Calu3 (cell line): ENCODE measurements around the gene P2RY6. TPM values are rescaled to one million over a fixed set of nuclear protein-coding genes. Genes with fewer than 3 reads are reported as not detected.

Source experiments
- BruUV-seq: library from RNA; stranded (reverse); fragments of 400-500 nt; replicated peaks from 2 replicates; lab custom pipeline; 2021; lab: Mats Ljungman, UMichigan
- CTCF ChIA-PET: fragments of 300-600 bp; sonication (Branson Sonifier 250); formaldehyde crosslinking; loops from one replicate; lab custom pipeline; 2022; ENCODE audit warnings: antibody characterized with exemption; lab: Charles Lee
- DNase-seq: peaks from one replicate; pipeline ENCODE4 v3.0.0; 2022
- H3K27ac Mint-ChIP-seq: one replicate; pipeline ENCODE4 v1.8.0; 2022; ENCODE audit warnings: mixed read lengths; ENCODE audit not compliant: unreplicated experiment
- H3K27me3 Mint-ChIP-seq: one replicate; pipeline ENCODE4 v1.8.0; 2022; ENCODE audit warnings: mixed read lengths; ENCODE audit not compliant: unreplicated experiment
- H3K36me3 Mint-ChIP-seq: one replicate; pipeline ENCODE4 v1.8.0; 2022; ENCODE audit warnings: mild to moderate bottlenecking, moderate library complexity, mixed read lengths; ENCODE audit not compliant: insufficient read depth, unreplicated experiment
- H3K4me1 Mint-ChIP-seq: one replicate; pipeline ENCODE4 v1.8.0; 2022; ENCODE audit warnings: mild to moderate bottlenecking, low read depth, mixed read lengths; ENCODE audit not compliant: unreplicated experiment
- H3K4me3 Mint-ChIP-seq: one replicate; pipeline ENCODE4 v1.8.0; 2022; ENCODE audit warnings: mild to moderate bottlenecking, low read depth, moderate library complexity, mixed read lengths; ENCODE audit not compliant: unreplicated experiment
- H3K9me3 Mint-ChIP-seq: one replicate; pipeline ENCODE4 v1.8.0; 2022; ENCODE audit warnings: low read depth, mixed read lengths; ENCODE audit not compliant: unreplicated experiment
- intact Hi-C: fragments of 100-400 bp; cut with micrococcal nuclease; formaldehyde crosslinking; loops from one replicate; pipeline ENCODE4 v1.10.0; 2022; ENCODE audit not compliant: unreplicated experiment
- total RNA-seq: library from RNA; stranded (reverse); gene quantifications from 2 replicates; pipeline ENCODE4 v1.2.3, GENCODE V29; 2022
- TF ChIP-seq, protein P1 (sequence below): fragments of 200-600 bp; IDR thresholded peaks from one replicate; pipeline ENCODE4 v1.8.0; 2022; ENCODE audit warnings: antibody characterized with exemption; ENCODE audit not compliant: unreplicated experiment

P2RY6 gene
- total RNA-seq, 1 experiment from 2014 or later: not detected

GRCh38 chr11:73345481-73346160 lies 73.5 kb downstream of the P2RY6 start:
- no peak overlapping the region for H3K27ac Mint-ChIP-seq
- intact Hi-C loops: no loop called here
- TF ChIP-seq, protein P1, sequence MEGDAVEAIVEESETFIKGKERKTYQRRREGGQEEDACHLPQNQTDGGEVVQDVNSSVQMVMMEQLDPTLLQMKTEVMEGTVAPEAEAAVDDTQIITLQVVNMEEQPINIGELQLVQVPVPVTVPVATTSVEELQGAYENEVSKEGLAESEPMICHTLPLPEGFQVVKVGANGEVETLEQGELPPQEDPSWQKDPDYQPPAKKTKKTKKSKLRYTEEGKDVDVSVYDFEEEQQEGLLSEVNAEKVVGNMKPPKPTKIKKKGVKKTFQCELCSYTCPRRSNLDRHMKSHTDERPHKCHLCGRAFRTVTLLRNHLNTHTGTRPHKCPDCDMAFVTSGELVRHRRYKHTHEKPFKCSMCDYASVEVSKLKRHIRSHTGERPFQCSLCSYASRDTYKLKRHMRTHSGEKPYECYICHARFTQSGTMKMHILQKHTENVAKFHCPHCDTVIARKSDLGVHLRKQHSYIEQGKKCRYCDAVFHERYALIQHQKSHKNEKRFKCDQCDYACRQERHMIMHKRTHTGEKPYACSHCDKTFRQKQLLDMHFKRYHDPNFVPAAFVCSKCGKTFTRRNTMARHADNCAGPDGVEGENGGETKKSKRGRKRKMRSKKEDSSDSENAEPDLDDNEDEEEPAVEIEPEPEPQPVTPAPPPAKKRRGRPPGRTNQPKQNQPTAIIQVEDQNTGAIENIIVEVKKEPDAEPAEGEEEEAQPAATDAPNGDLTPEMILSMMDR: no peak
- no peaks in the 10 kb centered on the region for H3K9me3 Mint-ChIP-seq
- no TSS peak for BruUV-seq
- H3K27me3 Mint-ChIP-seq: peaks cover 14% of the 10 kb centered on the region
- CTCF ChIA-PET: no interaction called here
- H3K4me3 Mint-ChIP-seq: no peak overlapping the region
- no peaks in the 10 kb centered on the region for H3K4me1 Mint-ChIP-seq
- H3K36me3 Mint-ChIP-seq: peaks cover 11% of the 10 kb centered on the region
- DNase-seq: no peak

DNA sequence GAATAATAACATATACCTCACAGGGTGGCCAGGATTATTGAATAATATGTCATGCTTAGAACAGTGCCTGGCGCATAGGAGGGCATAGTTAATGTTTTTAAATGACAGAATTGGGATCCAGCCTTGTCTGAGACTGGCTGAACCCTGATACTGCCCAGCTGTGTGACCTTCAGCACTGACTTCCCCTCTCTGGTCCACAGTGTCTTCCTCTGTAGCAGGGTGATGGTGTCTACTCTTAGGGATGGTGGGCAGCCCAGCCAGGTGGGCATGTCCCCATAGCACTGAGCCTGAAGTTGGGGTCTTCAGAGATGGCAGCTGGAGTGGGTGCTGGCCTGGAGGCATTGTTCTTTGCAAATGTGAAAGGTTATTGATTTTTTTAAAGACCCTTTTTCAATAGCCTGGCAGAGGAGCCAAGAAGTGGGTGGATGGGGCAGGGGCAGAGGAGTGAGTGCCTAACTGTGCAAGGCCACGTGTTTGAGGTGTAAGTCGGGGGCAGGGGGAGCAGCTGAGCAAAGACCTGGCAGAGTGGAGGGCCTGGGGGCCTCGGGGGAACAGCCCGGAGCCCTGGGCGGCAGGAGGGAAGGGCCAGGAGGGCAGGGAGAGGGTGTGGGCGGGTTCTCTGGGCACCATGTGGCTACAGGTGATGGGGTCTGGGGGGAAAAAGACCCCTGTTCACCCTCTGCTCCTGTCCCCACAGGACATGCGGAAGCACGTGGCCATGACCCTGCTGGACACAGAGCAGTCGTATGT lies 74.2 kb downstream of the P2RY6 start:
- BruUV-seq: no TSS peak
- DNase-seq: no peak
- Mint-ChIP-seq H3K4me3 (no peak overlapping the region), H3K36me3 (peaks cover 11% of the 10 kb centered on the region), H3K27me3 (peaks cover 9% of the 10 kb centered on the region), H3K4me1 (no peaks in the 10 kb centered on the region), H3K27ac (no peak overlapping the region), H3K9me3 (no peaks in the 10 kb centered on the region)
- TF ChIP-seq, protein P1: no peak
- CTCF ChIA-PET: no interaction called here
- intact Hi-C loops: no loop called here

DNA sequence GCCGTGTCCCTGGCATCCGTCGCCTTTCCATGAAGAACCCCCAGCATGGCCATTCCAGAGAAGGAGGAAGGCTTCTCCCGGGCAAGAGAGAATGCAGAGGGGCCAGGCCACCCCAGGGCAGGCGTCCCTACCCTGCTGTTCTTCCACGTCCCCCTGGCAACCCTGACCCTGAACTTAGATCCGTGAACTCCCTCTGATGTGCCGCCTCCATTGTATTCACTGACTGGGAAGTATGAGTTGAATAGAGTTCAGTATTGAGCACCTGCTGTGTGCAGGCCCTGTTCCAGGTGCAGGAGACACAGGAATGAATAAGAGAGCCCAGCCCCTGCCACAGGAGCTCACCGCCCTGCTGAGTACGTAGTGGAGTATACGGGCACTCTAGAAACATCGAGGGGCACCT lies 74.9 kb downstream of the P2RY6 start:
- Mint-ChIP-seq H3K4me1 (no peaks in the 10 kb centered on the region), H3K9me3 (no peaks in the 10 kb centered on the region), H3K4me3 (no peak overlapping the region), H3K27me3 (peaks cover 2% of the 10 kb centered on the region), H3K27ac (no peak overlapping the region), H3K36me3 (peaks cover 11% of the 10 kb centered on the region)
- no TSS peak for BruUV-seq
- TF ChIP-seq, protein P1: no peak
- CTCF ChIA-PET: no interaction called here
- no peak for DNase-seq
- intact Hi-C loops: no loop called here

Other genes with a start within 250 kb of the P2RY6 start
- 16.2 and 16.4 TPM in 2 replicates for gene FCHSD2, start 130.0 kb upstream of the P2RY6 start, total RNA-seq
- gene P2RY2, start 54.1 kb upstream of the P2RY6 start, total RNA-seq: 1.6 and 2.3 TPM in 2 replicates
- 22.0 and 22.3 TPM in 2 replicates for gene ARHGEF17, start 35.9 kb downstream of the P2RY6 start, total RNA-seq
- gene RELT, start 104.1 kb downstream of the P2RY6 start, total RNA-seq: 11.8 and 12.2 TPM in 2 replicates